GM21737 (cell line): ENCODE results near the gene UBE2QL1.

Source experiments
- ATAC-seq: cut with Tn5 transposase; IDR thresholded peaks from one replicate; pipeline ENCODE4 v1.9.1; 2021; ENCODE audit warnings: mild to moderate bottlenecking, moderate library complexity; ENCODE audit not compliant: unreplicated experiment

Gene UBE2QL1

GRCh38 chr5:6448622-6449464 lies at the start of gene UBE2QL1:
Gene UBE2QL1, plus strand, starts transcription at chr5:6448859. Its CDS starts 35 bp downstream, at chr5:6448894.
- no peak for ATAC-seq

DNA sequence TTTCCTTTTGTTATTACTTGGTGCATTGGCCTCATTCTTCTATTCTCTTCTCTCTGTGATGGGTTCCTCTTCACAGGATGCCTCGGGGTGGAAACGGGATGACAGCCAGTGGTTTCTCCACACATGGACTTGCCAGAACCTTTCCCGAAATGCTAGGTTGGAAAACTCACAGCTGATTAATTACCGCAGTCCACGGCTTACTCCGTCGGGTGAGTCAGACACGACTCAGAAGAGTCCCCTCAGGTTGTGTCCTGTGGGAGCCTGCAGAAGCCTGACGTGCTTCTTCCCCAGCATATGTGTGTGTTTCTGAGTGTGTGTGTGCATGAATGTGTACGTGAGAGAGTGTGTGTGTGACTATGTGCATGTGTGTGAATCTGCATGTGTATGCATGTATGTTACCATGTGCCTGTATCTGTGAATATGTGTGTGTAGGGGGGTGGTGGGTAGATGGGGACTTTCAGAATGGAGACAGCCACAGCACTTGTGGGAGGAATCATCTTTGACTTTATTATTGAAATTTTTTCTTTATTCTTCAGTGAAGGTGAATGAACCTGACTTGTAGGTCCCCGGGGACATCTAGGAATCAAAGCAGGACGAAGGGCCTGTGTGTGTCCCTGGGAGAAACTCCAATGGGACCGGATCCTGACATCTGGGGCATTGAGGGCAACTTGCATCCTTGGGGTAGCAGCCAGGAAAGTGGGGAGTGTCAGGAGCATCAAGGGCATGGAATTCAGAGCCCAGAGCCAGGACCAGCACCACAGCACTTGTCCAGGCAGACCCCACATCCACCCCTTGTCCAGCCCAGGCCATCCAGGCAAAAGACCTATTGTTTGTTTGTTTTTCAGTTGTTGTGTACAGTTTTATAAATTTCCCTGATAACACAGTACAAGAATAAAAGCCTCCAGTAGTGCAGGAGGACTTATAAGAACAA lies 48.4 kb upstream of the UBE2QL1 start:
- no peak for ATAC-seq

GRCh38 chr5:6401410-6401809 lies 47.2 kb upstream of the UBE2QL1 start:
- no peak for ATAC-seq

DNA sequence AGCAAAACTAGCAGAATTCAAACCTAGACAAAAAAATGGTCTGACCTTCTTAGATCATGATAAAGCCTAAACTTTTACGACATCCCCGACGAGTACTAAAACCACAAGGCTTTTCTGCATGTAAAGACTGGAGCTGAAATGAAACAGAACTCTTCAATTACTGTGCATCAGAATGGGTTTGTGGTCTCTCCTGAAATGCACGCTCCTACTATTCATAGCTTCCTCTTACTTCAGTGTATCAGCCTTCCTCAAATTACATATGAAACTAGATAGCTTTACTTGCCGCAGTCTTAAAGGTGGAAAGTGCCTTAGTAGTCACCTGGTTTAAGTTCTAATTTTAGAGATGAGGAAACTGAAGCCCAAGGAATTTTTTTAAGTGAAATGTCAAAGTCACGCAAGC lies 45.7 kb upstream of the UBE2QL1 start:
- ATAC-seq: no peak

DNA sequence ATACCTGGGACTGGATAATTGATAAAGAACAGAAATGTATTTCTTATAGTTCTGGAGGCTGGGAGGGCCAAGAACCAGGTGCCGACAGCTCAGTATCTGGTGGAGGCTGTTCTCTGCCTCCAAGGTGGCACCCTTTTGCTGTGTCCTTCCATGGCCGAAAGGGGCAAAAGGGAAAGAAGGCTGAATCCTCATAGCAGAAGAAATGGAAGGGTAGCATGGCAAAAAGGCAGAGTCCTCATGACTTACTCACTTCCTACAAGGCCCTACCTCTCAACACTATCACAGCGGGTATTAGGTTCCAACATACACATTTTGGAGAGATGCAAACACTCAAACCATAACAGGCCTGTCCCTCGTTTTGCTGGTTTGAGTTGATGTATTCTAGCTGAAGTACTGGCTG lies 45.2 kb upstream of the UBE2QL1 start:
- no peak for ATAC-seq

- ATAC-seq: peak; percentile 57
Measured at GRCh38 chr5:6404129-6404528, 44.5 kb upstream of the UBE2QL1 start.

DNA sequence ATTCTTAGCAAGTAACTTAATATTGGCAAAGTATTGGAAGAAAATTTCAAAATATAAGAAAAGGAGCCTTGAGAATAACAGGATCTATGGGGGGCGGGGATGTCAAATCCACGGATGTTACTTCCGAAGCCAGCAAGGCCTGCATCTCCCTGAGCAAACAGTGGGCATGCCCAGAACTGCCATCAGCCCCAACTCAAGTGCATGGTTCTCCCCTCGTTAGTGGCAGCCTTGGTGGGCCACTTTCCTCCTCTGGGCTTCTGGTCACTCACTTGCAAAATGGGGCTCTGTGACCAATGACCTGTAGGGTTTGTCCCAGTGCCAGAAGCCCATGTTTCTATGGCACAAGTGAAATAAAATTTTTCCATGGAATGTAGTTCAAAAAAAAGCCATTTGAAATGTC lies 43.1 kb upstream of the UBE2QL1 start:
- no peak for ATAC-seq

DNA sequence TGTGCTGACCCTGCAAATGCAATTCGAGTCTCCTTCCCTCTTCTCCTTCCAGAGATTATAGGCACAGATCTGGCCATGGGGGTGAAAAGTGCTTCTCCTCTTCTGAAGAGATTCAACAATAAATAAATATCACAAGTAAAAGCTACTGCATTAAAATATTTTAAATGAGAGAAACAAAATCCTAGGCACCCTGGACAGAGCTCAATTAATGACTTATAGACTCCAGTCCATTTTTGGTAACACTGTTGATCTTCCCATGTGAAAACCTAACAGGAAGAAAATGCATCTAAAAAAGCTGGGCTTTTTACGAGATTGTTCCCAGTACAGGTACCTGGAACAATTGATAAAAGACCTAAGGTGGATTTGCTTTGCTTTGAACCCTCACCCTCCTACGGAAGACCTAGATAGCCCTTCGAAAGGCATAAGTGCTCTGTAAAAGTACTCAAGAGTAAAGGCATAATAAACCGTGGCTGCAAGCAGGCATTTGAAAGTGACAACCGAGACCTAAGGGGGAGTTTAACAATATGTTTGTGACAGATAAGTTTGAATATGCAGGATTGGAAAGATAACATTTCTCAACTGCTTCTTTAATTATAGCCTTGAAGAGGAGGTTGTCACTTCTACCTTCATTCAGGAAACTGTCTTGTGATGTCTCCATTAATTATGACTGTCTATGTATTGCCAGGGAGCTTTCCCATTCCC lies 41.0 kb upstream of the UBE2QL1 start:
- no peak for ATAC-seq

DNA sequence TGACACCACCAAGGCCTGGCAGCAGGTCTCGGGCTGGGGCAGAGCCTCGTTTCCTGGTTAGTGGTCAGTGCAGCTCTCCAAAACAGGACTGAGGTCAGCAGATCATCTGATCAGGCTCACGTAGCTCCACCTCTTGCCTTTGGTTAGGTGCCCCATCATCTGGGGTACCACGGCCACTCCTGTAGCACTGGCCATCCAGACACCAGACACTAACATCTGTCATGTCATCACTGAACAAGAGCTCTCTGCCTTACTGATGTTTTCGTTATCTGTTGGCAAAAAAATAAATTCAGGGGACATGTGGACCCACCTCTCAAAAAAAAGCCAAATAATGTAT lies 40.4 kb upstream of the UBE2QL1 start:
- no peak for ATAC-seq

DNA sequence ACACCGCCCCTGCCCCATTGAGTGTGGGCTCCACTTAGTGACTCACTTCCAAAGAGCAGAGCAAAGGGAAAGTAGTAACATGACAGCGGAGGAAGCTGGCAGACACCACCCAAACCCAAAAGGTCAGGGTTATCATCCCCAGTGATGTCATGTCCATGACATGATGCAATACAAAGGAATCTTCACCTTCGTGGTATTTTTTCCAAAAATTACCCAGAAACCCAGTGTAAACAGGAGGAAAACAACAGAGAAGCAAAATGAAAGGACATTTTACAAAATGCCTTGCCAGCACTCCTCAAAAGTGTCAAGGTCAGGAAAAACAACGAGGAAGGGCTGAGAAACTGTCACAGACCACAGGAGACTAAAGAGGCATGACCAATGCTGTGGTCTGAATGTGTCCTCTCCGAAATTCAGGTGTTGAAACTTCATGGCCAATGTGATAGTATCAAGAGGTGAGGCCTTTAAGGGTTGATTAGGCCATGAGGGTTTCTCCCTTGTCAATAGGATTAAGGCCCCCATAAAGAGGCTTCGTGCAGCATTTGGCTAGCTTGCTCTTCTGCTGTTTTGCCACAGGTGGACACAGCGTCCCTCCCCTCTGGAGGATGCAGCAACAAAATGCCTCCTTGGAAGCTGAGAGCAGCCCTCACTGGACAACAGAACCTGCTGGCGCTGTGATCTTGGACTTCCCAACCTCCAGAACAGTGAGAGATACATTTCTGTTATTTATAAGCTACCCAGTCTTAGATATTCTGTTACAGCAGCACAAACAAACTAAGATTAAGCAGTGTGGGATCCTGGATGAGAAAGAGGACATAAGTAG lies 39.8 kb upstream of the UBE2QL1 start:
- no peak for ATAC-seq

DNA sequence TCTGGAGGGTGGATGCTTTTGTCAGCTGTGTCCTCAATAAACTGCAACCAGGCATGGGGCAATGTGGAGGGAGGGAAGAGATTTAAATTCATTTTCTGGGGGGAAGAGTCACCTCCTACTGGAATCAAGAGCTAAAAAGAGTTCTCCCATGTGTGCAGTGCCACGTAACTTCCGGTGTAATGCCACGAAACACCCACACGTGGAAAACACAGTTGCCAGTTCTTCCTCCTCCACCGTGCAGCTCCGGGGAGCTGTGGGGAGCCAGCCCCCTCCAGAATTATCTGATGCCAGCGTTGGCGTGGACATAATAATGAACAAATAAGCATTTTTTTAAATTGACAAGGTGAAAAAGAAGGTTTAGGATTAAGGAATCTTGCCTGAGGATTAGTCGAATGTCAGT lies 38.2 kb upstream of the UBE2QL1 start:
- ATAC-seq: no peak

DNA sequence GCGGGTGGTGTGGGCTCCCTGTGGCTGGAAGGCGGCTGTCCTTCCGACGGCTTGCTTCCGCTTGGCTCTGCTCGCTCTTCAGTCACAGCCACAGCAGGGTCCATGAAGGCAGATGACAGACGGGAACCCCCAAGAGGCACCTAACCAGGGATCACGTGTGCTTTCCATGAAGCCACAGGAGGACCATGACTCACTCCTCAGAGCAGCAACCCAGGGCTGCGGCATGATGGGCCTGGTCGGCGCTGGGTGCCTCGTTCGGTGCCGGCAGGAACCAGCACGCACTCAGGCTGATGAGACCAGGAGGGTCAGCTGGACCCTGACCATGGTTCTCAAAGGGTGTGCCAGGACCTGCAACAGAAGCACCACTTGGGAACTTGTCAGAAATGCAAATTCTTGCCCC lies 37.5 kb upstream of the UBE2QL1 start:
- ATAC-seq: no peak

- ATAC-seq: no peak
Measured at GRCh38 chr5:6412811-6413210, 35.8 kb upstream of the UBE2QL1 start.

DNA sequence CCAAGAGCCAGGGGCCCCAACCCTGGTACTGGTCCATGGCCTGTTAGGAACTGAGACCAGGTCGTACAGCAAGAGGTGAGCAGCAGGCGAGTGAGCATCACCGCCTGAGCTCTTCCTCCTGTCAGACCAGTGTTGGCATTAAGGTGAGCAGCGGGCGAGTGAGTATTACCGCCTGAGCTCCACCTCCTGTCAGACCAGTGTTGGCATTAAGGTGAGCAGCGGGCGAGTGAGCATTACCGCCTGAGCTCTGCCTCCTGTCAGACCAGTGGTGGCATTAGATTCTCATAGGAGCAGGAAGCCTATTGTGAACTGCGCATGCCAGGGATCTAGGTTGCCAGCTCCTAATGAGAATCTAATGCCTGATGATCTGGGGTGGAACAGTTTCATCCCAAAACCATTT lies 31.0 kb upstream of the UBE2QL1 start:
- no peak for ATAC-seq

DNA sequence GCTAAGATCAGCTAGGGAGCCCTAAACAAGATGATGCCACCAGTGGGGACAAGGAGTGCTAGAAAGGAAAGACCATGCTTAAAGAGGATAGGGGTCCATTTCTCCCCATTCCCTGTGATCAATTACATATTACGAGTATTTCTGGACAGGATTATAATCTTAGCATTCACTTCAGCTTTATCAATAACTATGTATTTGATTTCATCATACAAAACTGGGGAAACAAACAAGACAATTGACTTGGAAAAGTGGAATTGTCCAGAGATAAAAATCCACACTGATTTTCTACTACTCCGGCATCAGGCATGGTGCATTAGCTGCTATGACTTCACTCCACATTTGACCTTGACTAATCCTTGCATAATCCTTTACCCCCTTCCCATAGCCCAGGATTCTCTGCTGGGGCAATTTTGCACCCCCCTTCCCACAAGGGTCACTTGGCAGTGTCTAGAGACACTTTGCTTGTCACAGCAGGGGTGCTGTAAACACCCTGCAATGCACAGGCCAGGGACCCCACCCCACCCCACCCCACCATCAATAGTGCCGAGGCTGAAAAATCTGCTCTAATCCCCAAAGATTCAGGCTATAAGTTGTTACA lies 29.9 kb upstream of the UBE2QL1 start:
- ATAC-seq: no peak

DNA sequence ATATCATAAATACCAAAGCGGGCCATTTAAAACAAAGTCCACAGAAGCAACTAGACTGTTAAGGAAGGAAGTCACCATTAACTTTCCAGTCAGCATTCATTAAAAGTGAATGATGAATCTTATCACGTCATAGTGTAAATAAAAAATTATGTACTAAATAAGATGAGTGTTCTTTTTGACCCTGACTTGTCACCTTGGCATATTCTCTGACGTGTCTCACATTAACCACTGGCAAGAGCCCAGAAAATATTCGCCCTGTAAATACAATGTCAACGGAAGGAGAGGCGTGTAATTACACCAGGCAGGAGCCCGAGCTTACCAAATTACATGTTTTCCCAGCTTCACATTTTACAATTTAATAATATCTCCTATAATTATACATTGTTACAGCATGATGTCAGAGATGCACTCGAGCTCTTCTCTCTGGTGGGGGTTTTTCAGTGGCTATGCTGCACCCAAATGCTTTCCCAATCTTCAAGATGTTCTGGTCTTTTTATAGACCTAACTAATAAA lies 29.3 kb upstream of the UBE2QL1 start:
- ATAC-seq: no peak

DNA sequence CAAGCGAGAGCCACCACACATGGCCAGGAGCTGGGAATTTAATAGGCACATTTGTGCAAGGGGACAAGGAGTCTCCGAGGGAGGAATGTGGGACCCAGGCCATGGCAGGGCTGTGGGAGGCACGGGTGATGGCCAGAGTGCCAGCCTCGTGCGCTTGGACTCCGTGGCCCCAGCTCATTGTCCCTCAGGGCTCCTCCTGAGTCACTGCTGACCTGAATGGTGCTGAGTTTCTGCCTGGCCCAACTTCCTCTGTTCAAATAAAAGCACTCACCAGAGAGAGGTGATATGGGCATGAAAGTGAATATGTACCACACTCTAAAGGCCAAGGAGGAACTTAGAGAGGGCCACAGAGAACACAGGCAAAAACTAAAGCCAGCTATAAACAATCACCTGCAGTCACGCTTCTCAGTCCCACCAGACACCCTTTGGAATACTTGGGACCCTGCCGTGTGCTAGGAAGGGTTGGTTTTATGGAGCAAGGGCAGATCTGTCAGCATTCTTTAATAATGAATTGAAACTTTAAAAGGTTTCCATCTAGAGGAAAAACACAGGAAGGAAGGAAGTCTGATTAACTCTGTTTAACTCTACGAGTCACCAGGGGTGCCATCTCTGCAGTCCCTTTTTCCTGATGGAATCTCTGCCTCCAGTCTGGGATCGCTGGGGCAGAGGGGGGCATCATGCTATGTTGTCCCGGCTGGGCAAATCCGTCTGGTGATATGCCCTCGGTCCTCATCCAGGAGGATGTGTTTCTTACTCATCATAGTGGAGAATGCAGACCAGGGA lies 25.1 kb upstream of the UBE2QL1 start:
- ATAC-seq: no peak

DNA sequence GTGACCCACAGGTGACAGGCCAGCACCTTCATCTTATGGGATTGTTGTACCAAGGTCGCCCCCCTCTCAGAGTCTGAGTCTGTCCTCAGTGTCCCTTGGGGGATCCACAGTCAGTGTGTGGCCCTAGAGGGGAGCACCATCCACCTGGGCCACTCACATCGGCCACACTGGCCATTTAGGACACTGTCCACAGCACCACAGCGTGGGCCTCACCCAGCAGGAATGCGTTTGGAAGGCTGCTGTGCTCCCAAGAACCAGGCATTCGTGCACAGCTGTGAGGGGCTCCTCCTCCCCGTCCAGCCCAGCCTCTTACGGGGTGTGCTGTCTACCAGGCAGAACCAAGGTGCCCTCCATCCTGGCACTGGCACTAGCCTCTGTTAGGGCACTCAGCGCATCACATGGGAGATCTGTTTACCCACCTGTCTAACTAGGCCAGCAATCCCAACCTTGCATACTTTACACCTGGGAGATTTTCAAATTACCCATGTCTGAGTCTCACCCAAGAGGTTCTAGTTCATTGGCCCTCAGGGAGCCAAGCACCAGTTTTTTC lies 24.5 kb upstream of the UBE2QL1 start:
- ATAC-seq: no peak

DNA sequence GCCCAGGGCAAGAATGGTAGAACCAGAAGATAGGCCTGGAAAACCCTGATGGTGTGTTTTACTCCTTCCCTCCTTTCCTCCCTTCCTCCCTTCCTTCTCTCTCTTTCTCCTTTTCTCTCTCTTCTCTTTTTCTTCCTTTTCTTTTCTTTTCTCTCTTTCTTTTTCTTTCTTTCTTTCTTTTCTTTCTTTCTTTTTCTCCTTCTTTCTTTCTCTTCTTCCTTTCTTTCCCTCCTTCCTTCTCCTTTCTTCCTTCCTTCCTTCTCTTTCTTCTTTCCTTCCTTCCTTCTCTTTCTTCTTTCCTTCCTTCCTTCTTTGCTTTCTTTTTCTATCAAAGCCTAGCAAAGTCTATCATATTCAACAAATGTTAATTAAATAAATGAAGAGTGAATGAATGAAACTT lies 24.0 kb upstream of the UBE2QL1 start:
- no peak for ATAC-seq
